GM19238 (cell line): Measurements from ENCODE around the gene FAM210A.

Experiments
- DNase-seq: peaks from one replicate; pipeline ENCODE4 v3.0.0; 2011; ENCODE audit warnings: low spot score; ENCODE audit not compliant: insufficient read length

Gene FAM210A

GRCh38 chr18:13622751-13623150 is 103.6 kb downstream of the FAM210A start:
- DNase-seq = no peak

DNA sequence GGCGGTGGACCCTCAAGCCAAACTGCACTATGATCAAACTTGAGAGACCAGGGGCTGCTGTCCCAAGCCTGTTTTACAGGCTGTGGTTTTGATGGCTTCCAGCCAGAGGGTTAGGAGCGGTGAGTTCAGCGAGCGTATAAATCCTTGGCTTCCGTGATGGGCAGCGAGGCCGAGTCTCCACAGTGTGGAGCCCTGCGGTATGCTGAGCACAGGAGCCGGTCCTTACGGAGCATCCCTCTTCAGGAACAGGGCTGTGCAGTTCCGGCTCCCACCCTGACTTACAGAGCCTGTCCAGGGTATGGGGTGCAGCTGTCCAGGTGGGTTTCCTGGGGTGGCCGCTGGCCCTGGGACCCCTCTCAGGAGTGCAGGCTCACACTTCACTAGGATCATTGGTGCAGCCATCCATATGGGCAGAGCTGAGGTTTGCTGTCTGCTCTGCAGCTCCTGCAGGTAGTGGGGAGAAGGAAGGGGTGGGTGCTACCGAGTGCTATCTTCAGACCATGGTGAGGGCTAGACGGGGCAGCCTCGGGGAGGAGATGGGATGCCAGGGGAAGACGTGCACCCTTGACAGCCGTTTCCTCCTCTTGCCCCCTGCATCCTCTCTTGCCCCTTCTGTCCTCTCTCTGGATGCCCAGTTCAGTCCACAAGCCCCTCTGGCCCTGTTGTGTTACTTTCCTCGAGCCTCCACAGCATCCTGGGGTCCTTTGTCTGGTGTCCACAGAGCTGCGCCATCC is 104.3 kb downstream of the FAM210A start:
- no peak for DNase-seq

DNA sequence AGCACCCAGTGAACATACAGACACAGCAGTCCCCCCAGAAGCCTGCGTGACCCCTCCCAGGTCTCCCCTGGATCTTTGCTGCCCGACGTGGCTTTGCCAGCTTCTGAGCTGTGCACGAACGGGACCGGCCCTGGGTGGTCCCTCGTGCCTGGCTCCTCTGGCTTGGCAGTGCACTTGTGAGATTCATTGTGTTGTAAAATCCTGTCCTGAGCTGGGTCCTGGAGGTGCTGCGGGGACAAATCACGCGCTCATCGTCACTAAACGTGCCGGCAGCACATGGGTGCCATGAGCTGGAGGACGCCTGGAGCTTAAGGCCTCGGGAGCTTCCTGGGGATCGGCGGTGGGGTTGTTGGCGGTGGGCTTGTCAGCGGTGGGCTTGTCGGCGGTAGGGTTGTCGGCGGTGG is 104.9 kb downstream of the FAM210A start:
- DNase-seq = no peak

DNA sequence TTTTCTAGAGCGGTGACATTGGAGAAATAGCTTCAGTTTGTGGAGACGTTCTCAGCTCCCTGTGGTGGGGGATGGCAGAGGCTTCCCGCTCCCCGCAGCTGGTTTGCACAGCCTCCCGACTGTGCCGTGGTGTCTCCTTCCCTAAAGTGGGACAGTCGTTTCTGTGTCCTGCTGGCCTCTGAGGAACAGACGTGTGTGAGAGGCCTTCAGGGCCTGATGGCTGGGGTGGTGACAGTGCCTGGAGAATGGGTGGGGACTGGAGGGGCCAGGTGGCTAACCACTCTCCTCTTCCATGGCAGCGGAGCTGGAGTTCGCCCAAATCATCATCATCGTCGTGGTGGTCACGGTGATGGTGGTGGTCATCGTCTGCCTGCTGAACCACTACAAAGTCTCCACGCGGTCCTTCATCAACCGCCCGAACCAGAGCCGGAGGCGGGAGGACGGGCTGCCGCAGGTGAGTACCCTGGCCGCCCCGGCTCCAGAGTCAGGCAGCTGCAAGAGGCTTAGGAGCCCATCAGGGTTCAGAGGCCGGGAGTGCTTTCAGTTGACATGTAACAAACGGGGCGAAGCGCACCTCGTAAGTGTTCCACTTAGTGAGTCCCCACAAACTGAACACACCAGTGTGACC is 105.4 kb downstream of the FAM210A start:
- DNase-seq = no peak

- DNase-seq = no peak
Observed at GRCh38 chr18:13620206-13620672, 106.1 kb downstream of the FAM210A start.

DNA sequence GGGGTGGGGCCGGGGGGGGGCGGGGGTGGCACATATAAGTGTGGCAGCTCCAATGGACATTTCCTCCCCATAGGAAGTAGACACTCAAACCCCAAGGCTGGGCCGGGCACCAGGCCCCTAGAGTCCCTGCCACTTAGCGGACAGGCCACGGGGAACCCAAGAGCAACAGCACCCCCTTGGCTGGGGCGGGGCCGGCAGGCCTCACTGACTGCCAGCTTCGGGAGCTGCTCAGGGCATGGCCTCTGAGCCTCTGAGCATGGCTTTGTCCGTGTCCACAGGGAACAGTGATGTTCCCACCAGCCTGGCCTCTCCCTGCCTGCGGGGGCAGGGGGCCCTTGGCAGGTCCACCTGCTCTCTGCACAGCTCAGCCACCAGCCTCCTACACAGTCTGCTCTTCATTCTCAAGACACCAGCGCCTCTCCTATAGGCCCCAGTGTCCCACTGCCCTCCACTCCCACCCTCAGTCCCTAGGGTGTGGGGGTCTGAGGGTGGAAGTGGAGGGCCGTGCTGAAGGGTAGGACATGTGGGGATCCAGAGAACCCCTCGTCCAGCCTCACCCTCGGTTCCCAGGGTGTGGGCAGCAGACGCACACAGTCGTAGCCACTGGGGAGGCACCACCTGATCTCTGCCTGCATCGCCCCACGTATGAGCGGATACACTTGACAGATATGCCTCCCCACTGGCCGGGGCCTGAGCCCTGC is 106.7 kb downstream of the FAM210A start:
- no peak for DNase-seq

GRCh38 chr18:13618760-13619438 is 107.5 kb downstream of the FAM210A start:
- DNase-seq = no peak

DNA sequence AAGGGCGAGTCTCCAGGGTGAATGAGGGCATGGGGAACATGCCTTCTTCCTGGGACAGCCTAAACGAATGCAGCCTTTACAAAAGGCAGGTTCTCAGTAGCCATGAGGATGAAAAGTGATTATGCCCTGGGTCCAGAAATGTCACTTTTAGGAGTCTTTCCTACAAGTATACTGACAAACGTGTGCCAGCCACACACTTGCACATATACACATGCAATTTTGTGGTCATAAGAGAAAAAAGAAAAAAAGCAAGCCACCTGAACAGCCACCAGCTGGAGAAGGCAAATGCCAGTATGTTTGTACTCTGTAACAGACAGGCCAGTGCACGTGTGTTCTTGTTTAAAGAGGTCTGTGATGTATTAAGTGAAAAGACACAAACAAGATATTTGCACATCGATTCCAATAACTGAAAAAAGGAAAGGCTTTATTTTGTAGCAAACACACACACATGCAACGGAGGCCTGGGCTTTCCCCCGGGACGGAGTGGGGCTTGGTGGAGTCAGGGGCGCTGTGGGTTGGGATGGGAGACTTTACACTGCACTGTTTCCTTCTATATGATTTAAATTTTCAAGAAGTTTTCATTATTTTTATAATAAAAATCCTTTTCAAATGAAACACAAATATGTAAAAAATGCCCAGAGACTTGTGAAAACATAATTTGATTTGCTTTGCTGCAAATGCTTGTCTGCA is 108.4 kb downstream of the FAM210A start:
- no peak for DNase-seq

GRCh38 chr18:13616525-13617035 is 109.8 kb downstream of the FAM210A start:
- no peak for DNase-seq

DNA sequence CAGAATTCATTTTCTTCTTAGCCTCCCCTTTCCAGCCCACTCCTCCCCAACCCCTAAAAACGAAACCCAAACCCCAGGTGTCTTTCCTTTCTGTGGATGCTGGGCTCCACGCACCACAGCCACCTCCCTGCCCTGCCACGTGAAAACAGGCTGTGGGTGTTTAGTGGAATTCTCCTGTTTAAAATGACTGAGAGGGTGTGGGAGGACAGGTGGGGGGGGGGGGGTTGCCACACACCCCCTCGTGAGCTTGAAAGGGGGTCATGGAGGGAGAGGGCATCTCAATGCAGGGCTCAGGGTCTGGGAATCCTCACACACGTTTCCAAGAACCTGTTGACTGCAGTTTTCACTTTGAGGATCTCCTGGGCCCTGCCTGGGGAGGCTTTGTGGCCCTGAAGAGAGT is 110.3 kb downstream of the FAM210A start:
- no peak for DNase-seq

DNA sequence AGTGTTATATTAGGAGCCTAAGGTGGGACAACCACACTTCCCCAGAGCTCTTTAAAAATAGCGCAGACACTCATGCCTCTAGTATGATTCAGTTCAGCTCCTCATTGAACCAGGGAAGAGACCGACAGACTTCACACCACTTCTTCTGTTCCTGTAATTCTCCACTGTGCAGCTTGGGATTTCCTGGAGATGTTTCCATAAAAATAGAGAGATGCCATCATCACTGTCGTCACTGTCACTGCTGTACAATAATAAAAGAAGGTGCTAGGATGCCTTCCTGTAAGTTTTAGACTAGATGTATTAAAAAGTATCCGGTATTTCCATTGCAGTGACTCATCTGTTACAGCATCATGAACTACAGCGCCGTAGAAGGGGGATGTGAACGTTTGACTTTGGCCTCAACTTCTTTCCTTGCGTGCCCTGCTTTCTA is 110.9 kb downstream of the FAM210A start:
- no peak for DNase-seq

GRCh38 chr18:13614641-13615288 is 111.6 kb downstream of the FAM210A start:
- DNase-seq = no peak

- DNase-seq = no peak
Observed at GRCh38 chr18:13613591-13614501, 112.5 kb downstream of the FAM210A start.
